T-cell (primary cell): ENCODE data around the gene DNAJC7. TPM values are rescaled to one million over a fixed set of nuclear protein-coding genes. Genes with fewer than 3 reads are reported as not detected.
A peak's percentile ranks its signal among the peaks of the same experiment; 100 is the strongest.

Source experiments
- ATAC-seq, 4 experiments: fragments of 200-7000 bp in 3 of 4; fragments of 150-1000 bp in 1 of 4; cut with Tn5 transposase; replicated peaks in 1 of 4; 1 replicate in 3 of 4; 2 replicates in 1 of 4; pipeline ENCODE4 v1.10.0; 2021; ENCODE audit warnings: moderate library complexity in 3 of 4, mild to moderate bottlenecking in 2 of 4, moderate number of reproducible peaks in 1 of 4
- CTCF ChIA-PET, 2 donors: fragments of 300-600 bp; sonication (Branson Sonifier 250); formaldehyde crosslinking; loops; one replicate each; lab custom pipeline; 2022; ENCODE audit warnings: antibody characterized with exemption in 2 of 2; lab: Charles Lee
- POLR2A ChIA-PET, 2 donors: fragments of 300-600 bp; sonication (Branson Sonifier 250); formaldehyde crosslinking; loops; one replicate each; lab custom pipeline; 2022; ENCODE audit warnings: antibody characterized with exemption in 2 of 2; lab: Charles Lee
- DNase-seq, 35 experiments: peaks; one replicate each; pipeline versions ENCODE4 v3.0.0 to v3.0.0-alpha.2; 2013 to 2023
- H3K27ac ChIP-seq: one replicate; pipeline ENCODE4 v1.5.1; 2013; ENCODE audit warnings: low read length
- H3K27me3 ChIP-seq, 2 experiments: replicated peaks in 1 of 2; 1 replicate in 1 of 2; 2 replicates in 1 of 2; pipeline versions ENCODE4 v1.6.1 to v1.7.0; 2013; ENCODE audit warnings: low read length in 1 of 2, mixed read lengths in 1 of 2; ENCODE audit not compliant: control insufficient read depth in 2 of 2, insufficient read depth in 2 of 2; ENCODE audit errors: extremely low read depth in 1 of 2
- H3K36me3 ChIP-seq, 2 donors: 1 replicate in 1 of 2; 2 replicates in 1 of 2; pipeline versions ENCODE4 v1.6.1 to v1.7.0; 2013; ENCODE audit warnings: low read length in 1 of 2; ENCODE audit not compliant: control insufficient read depth in 2 of 2, insufficient read depth in 1 of 2; ENCODE audit errors: extremely low read depth in 1 of 2
- H3K4me1 ChIP-seq, 2 experiments: 1 replicate in 1 of 2; 2 replicates in 1 of 2; pipeline versions ENCODE4 v1.6.1 to v1.7.0; 2013; ENCODE audit warnings: low read length in 2 of 2, mixed read lengths in 1 of 2; ENCODE audit not compliant: insufficient read depth in 2 of 2, control insufficient read depth in 1 of 2; ENCODE audit errors: extremely low read depth in 1 of 2
- H3K4me3 ChIP-seq, 2 donors: 1 replicate in 1 of 2; 2 replicates in 1 of 2; pipeline versions ENCODE4 v1.5.1 to v1.7.0; 2013; ENCODE audit warnings: mild to moderate bottlenecking in 2 of 2, low read length in 1 of 2, moderate library complexity in 1 of 2; ENCODE audit not compliant: control insufficient read depth in 1 of 2; ENCODE audit errors: extremely low read depth in 1 of 2
- H3K9me3 ChIP-seq: 2 replicates; pipeline ENCODE4 v1.7.0; 2013
- H3K27ac Mint-ChIP-seq, 2 donors: one replicate each; pipeline ENCODE4 v1.8.0; 2020 to 2021; ENCODE audit warnings: mild to moderate bottlenecking in 2 of 2, mixed read lengths in 2 of 2
- H3K27me3 Mint-ChIP-seq, 2 donors: one replicate each; pipeline ENCODE4 v1.8.0; 2021 to 2022; ENCODE audit warnings: mixed read lengths in 2 of 2
- H3K36me3 Mint-ChIP-seq: one replicate; pipeline ENCODE4 v1.8.0; 2021; ENCODE audit warnings: mixed read lengths
- H3K4me1 Mint-ChIP-seq, 3 donors: one replicate each; pipeline ENCODE4 v1.8.0; 2020 to 2022; ENCODE audit warnings: mixed read lengths in 3 of 3, mild to moderate bottlenecking in 1 of 3
- H3K4me3 Mint-ChIP-seq, 3 donors: one replicate each; pipeline ENCODE4 v1.8.0; 2020 to 2022; ENCODE audit warnings: mild to moderate bottlenecking in 3 of 3, mixed read lengths in 3 of 3, moderate library complexity in 3 of 3
- H3K9me3 Mint-ChIP-seq, 3 donors: one replicate each; pipeline ENCODE4 v1.8.0; 2020 to 2022; ENCODE audit warnings: mixed read lengths in 3 of 3
- WGBS: methylation state at CpG from one replicate; pipeline ENCODE4 v1.1.5; 2013; ENCODE audit warnings: missing lambda C conversion rate; ENCODE audit not compliant: insufficient coverage; 5-methylcytosine and 5-hydroxymethylcytosine counted together
- total RNA-seq, 35 experiments: library from RNA in 6 of 35; stranded (reverse) in 6 of 35; fragments of 120-200 nt in 1 of 35; gene quantifications; one replicate each; pipeline versions ENCODE4 v1.2.1 to v1.2.4 and lab custom pipeline; 2013 to 2026

Gene DNAJC7
- total RNA-seq, 5 donors from 2014 or later (not counting 1 experiment from before 2014, with no cell fraction given), result 107 to 129 (median 112) TPM

GRCh38 chr17:41984454-41984853 lies 32.8 kb downstream of the DNAJC7 start:
- ATAC-seq (no peak), DNase-seq (no peak)
- Mint-ChIP-seq H3K4me3 (no peak overlapping the region), H3K27me3 (no peaks in the 10 kb centered on the region), H3K27ac (no peak overlapping the region), H3K9me3 (no peaks in the 10 kb centered on the region), H3K4me1 (no peaks in the 10 kb centered on the region), H3K36me3 (peaks cover 52% of the 10 kb centered on the region)
- no peaks in the 10 kb centered on the region for H3K4me1 ChIP-seq
- no peak overlapping the region for H3K27ac ChIP-seq
- no peak overlapping the region for H3K4me3 ChIP-seq
- 94% methylated on average over 4 of the region's 8 CpGs for WGBS
- no peaks in the 10 kb centered on the region for H3K27me3 ChIP-seq
- H3K9me3 ChIP-seq, result no peaks in the 10 kb centered on the region
- ChIA-PET CTCF (no interaction called here), POLR2A (no interaction called here)
- peaks cover 10 to 91% of the 10 kb centered on the region in 2 donors for H3K36me3 ChIP-seq

DNA sequence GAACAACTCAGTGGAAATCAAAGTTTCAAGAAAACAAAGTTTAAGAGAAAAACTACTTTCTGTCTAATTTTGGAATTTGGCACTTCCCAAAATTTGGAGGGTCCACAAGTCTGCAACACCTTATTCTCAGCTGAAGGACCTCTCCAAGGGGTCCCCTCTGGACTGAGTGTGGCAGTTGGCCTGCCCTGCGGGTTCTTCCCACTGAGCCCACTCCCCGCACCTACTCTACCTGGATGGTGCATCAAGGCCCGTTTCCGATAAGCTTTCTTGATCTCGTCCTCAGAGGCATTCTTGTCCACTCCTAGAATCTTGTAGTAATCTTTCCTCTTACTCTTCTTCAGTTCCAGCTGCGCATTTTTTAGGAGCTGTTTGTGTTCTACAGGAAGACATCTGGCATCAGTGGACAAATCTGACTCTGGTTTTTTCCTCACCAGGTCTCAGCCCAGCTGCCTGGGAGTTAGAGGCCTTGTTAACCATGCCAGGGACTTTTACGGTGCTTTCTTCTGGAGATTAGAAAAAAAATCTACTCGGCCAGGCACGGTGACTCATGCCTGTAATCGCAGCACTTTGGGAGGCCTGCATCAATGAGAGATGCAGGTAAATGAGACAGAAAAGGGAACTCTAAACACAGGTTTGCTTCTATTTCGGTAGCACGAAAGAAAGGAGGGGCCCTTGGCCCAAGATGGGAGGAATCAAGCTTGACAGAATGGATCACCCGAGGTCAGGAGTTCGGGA lies 35.0 kb downstream of the DNAJC7 start:
- H3K27me3 Mint-ChIP-seq, result no peaks in the 10 kb centered on the region
- WGBS, result 98% methylated on average over 7 of the region's 14 CpGs
- H3K27ac ChIP-seq, result no peak overlapping the region
- ChIA-PET POLR2A (no interaction called here), CTCF (no interaction called here)
- H3K4me3 ChIP-seq, result no peak overlapping the region
- H3K4me1 Mint-ChIP-seq, result peaks cover 0 to 2% (median 0%) of the 10 kb centered on the region in 3 donors
- no peak for ATAC-seq
- no peak overlapping the region for H3K4me3 Mint-ChIP-seq
- H3K9me3 Mint-ChIP-seq, result no peaks in the 10 kb centered on the region
- DNase-seq, result no peak
- H3K27ac Mint-ChIP-seq, result peak overlapping the region in 1 of 2 donors; percentile 20
- peaks cover 5 to 85% of the 10 kb centered on the region in 2 donors for H3K36me3 ChIP-seq
- no peaks in the 10 kb centered on the region for H3K4me1 ChIP-seq
- H3K9me3 ChIP-seq, result no peaks in the 10 kb centered on the region
- no peaks in the 10 kb centered on the region for H3K27me3 ChIP-seq
- H3K36me3 Mint-ChIP-seq, result peaks cover 48% of the 10 kb centered on the region

- no peak for DNase-seq
- H3K36me3 ChIP-seq, result peaks cover 14 to 86% of the 10 kb centered on the region in 2 donors
- no peak overlapping the region for H3K4me3 ChIP-seq
- H3K27me3 ChIP-seq, result no peaks in the 10 kb centered on the region
- no peaks in the 10 kb centered on the region for H3K27me3 Mint-ChIP-seq
- peaks cover 0 to 8% (median 4%) of the 10 kb centered on the region in 3 donors for H3K4me1 Mint-ChIP-seq
- H3K27ac ChIP-seq, result no peak overlapping the region
- no peaks in the 10 kb centered on the region for H3K9me3 ChIP-seq
- no peak overlapping the region for H3K4me3 Mint-ChIP-seq
- ChIA-PET POLR2A (no interaction called here), CTCF (interaction anchor here (0.6 to 1.2 kb wide), 2 partner anchors 15 to 885 kb away, joined by 3 read pairs; no protein-coding TSS in a partner anchor)
- 100% methylated on average over 4 of the region's 4 CpGs for WGBS
- ATAC-seq, result no peak
- no peaks in the 10 kb centered on the region for H3K4me1 ChIP-seq
- H3K27ac Mint-ChIP-seq, result peak overlapping the region in 1 of 2 donors; percentile 48
- no peaks in the 10 kb centered on the region for H3K9me3 Mint-ChIP-seq
- H3K36me3 Mint-ChIP-seq, result peaks cover 46% of the 10 kb centered on the region
These were observed 39.2 kb downstream of the DNAJC7 start for GRCh38 chr17:41977991-41978390.

- Histone ChIP-seq H3K9me3 (no peaks in the 10 kb centered on the region), H3K36me3 (peaks cover 14 to 80% of the 10 kb centered on the region in 2 donors), H3K4me1 (no peaks in the 10 kb centered on the region), H3K27ac (no peak overlapping the region), H3K27me3 (no peaks in the 10 kb centered on the region), H3K4me3 (no peak overlapping the region)
- WGBS, result 93% methylated on average over 3 of the region's 11 CpGs
- ChIA-PET POLR2A (interaction anchor here in 1 of 2 donors (0.6 kb wide), 1 partner anchor 936 kb away, joined by 10 read pairs; no protein-coding TSS in a partner anchor), CTCF (no interaction called here)
- Mint-ChIP-seq H3K4me1 (peaks cover 2 to 14% (median 7%) of the 10 kb centered on the region in 3 donors), H3K27me3 (no peaks in the 10 kb centered on the region), H3K4me3 (no peak overlapping the region), H3K36me3 (peaks cover 42% of the 10 kb centered on the region), H3K27ac (peak overlapping the region; percentile 60 to 61), H3K9me3 (no peaks in the 10 kb centered on the region)
- no peak for DNase-seq
- no peak for ATAC-seq
These were observed 41.0 kb downstream of the DNAJC7 start for GRCh38 chr17:41976142-41976768.

- peaks cover 14 to 71% of the 10 kb centered on the region in 2 donors for H3K36me3 ChIP-seq
- H3K4me1 ChIP-seq, result peaks cover 0 to 7% of the 10 kb centered on the region in 2 experiments
- no peak overlapping the region for H3K4me3 Mint-ChIP-seq
- H3K27me3 ChIP-seq, result no peaks in the 10 kb centered on the region
- WGBS, result 94% methylated on average over 5 of the region's 9 CpGs
- no peak overlapping the region for H3K4me3 ChIP-seq
- no peak for DNase-seq
- CTCF ChIA-PET, result no interaction called here
- no peak overlapping the region for H3K27ac ChIP-seq
- H3K27ac Mint-ChIP-seq, result peak overlapping the region in 1 of 2 donors; percentile 17
- no peaks in the 10 kb centered on the region for H3K9me3 Mint-ChIP-seq
- no peak for ATAC-seq
- no peaks in the 10 kb centered on the region for H3K27me3 Mint-ChIP-seq
- POLR2A ChIA-PET, result interaction anchor here in 1 of 2 donors (0.5 to 0.6 kb wide), 3 partner anchors 19 to 937 kb away, joined by 5 to 10 read pairs (median 6); no protein-coding TSS in a partner anchor
- H3K36me3 Mint-ChIP-seq, result peaks cover 40% of the 10 kb centered on the region
- peaks cover 11 to 22% (median 13%) of the 10 kb centered on the region in 3 donors for H3K4me1 Mint-ChIP-seq
- H3K9me3 ChIP-seq, result no peaks in the 10 kb centered on the region
These were observed 41.8 kb downstream of the DNAJC7 start for GRCh38 chr17:41975099-41976083.
